SJCRH30 (cell line): ENCODE results near the gene ZMYND8. TPM values are rescaled to one million over a fixed set of nuclear protein-coding genes. Genes with fewer than 3 reads are reported as not detected.
"Not testable (repeated sequence)": the region's sequence is repeated elsewhere in the genome, so short reads cannot be mapped to it uniquely, and the experiment has no call there.

ENCODE experiments used
- DNase-seq, 2 experiments: peaks; one replicate each; pipeline ENCODE4 v3.0.0-alpha.2; 2015 to 2020
- H3K27ac ChIP-seq: fragments of 250-450 bp; sonication (Bioruptor Pico); 2 replicates; pipeline ENCODE4 v1.5.1; 2020; ENCODE audit warnings: mild to moderate bottlenecking, moderate library complexity
- H3K27me3 ChIP-seq: fragments of 250-450 bp; sonication (Bioruptor Pico); 2 replicates; pipeline ENCODE4 v1.5.1; 2020; ENCODE audit warnings: mild to moderate bottlenecking, moderate library complexity
- H3K36me3 ChIP-seq: fragments of 250-450 bp; sonication (Bioruptor Pico); 2 replicates; pipeline ENCODE4 v1.5.1; 2020; ENCODE audit warnings: mild to moderate bottlenecking, moderate library complexity
- H3K4me1 ChIP-seq: fragments of 250-450 bp; sonication (Bioruptor Pico); 2 replicates; pipeline ENCODE4 v1.5.1; 2020; ENCODE audit warnings: mild to moderate bottlenecking, moderate library complexity
- H3K4me3 ChIP-seq: fragments of 250-450 bp; sonication (Bioruptor Pico); 2 replicates; pipeline ENCODE4 v1.5.1; 2020; ENCODE audit warnings: mild to moderate bottlenecking, moderate library complexity
- H3K9me3 ChIP-seq: fragments of 250-450 bp; sonication (Bioruptor Pico); replicated peaks from 2 replicates; pipeline ENCODE4 v1.5.1; 2020; ENCODE audit warnings: mild to moderate bottlenecking, moderate library complexity
- total RNA-seq: library from RNA; depleted of rRNA; stranded (reverse); fragments of >200 nt; shearing (Covaris generic); gene quantifications from 2 replicates; pipeline ENCODE4 v1.2.3, GENCODE V29; 2014; rRNA removed

The ZMYND8 gene
- 45.4 and 45.8 TPM in 2 replicates for total RNA-seq

DNA sequence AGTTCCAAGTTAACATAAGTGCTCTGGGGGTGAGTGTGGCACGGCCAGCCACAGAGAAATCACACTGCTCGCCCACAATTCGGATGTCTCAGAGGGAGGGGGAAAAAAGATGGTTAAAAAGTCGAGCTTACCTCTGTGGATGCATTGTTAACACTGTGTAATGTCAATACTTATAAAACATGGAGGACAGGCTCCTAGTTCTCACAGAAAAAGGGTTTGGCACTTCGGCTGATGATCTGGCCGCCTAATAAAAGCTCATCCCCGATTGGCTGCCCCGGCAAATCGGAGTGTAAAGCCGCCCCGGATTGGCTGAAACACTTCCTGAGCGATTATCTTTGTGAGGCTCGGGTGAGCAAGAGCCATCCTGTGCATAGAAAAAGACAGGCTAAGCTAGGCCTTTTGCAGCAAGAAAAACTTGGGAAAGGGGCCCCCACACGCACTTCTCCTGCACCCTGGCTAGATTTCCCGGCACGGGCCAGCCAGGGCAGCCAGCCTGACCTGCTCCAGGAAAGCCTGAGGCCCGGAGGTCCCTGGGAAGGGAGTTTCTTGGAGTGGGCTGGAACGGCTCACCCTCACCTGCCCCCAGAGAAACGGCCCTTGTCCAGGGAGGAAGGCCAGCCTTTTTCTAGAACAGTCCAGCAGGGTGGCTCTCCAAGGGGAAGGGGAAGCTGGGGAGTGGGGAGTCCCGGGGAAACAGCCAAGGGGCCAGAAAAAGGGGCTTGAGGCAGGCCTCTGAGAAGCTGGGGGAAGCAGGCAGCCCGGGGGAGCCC lies at the start of gene ZMYND8:
Gene ZMYND8, minus strand, starts transcription at position 174 of the 770 bp plus-strand sequence. Its CDS starts 29 bp downstream, at position 145.
- Histone ChIP-seq H3K4me1 (peaks cover 53% of the 10 kb centered on the region), H3K36me3 (peaks cover 17% of the 10 kb centered on the region), H3K9me3 (no peaks in the 10 kb centered on the region), H3K27ac (peak within 1 kb of the TSS; percentile 95), H3K27me3 (no peaks in the 10 kb centered on the region), H3K4me3 (peak within 1 kb of the TSS; percentile 56)
- peak; percentile 93 to 99 for DNase-seq

DNA sequence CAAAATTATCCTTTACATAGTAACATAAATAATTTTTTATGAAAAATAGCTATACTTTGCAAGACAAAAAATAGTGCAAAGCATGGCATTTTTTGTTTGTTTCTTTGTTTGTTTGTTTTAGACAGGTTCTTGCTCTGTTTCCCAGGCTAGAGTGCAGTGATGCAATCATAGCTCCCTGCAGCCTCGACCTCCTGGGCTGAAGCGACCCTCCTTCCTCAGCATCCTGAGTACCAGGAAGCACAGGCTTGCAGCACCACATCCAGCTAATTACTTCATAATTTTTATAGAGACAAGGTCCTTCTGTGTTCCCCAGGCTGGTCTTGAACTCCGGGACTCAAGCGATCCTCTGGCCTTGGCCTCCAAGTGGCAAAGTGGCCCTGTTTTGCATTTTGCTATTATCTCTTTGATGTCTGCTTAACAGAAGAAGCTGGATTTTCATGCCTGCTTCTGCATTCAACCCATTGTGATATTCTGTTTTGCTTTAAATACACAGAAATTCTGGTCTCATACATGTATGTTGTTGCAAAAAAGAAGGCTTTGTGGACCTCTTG lies 49.4 kb upstream of the ZMYND8 start:
- DNase-seq: no peak
- Histone ChIP-seq H3K4me3 (no peak overlapping the region), H3K4me1 (no peaks in the 10 kb centered on the region), H3K9me3 (no peaks in the 10 kb centered on the region), H3K27ac (no peak overlapping the region), H3K27me3 (no peaks in the 10 kb centered on the region), H3K36me3 (no peaks in the 10 kb centered on the region)

DNA sequence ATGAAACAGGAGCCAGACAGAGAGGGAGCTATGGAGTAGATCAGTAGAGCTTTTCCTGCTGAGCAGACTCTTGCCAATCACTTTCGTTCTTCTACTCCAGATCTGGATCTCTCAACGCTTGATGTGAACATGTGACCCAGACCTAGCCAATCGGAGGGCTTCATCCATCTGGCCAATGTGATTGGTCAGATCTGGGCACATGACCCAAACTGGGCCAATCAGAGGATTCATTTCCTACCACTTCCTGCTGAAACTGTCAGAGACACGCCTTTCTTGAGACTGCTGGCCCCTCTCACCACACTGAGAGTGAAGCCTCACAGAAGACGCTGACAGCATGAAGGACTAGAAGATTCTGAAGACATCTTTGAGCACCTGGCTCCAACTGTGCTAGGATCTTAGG lies 44.2 kb upstream of the ZMYND8 start:
- DNase-seq: peak; percentile 36 to 61
- Histone ChIP-seq H3K9me3 (no peaks in the 10 kb centered on the region), H3K27me3 (no peaks in the 10 kb centered on the region), H3K27ac (no peak overlapping the region), H3K4me1 (no peaks in the 10 kb centered on the region), H3K4me3 (no peak overlapping the region), H3K36me3 (no peaks in the 10 kb centered on the region)

DNA sequence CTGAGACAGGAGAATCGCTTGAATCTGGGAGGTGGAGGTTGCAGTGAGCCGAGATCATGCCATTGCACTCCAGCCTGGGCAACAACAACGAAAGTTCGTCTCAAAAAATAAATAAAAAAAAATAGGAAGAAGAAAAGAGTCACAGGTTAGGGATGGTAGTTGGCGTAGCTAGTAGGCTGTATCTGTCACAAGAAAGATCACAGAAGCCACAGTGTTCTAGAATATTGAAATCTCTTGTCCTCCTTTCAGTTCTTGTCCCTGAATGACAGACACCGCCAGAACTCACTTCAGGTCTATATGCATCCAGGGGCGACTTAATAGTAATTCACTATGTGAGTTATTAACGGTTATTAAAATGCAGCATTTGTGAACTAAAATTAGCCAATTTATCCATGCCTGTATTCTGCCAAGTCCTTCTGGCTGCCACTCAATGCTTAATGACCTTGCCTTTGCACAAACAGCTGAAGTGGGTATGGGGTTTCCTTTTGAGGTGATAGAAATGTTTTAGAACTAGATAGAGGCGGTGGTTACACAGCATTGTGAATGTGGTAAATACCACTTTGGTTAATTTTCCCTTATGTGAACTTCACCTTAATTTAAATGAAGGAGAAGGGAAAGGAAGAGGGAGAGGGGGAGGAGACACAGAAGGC lies 41.3 kb upstream of the ZMYND8 start:
- no peak overlapping the region for H3K27ac ChIP-seq
- H3K4me1 ChIP-seq: no peaks in the 10 kb centered on the region
- H3K9me3 ChIP-seq: no peaks in the 10 kb centered on the region
- no peak for DNase-seq
- H3K4me3 ChIP-seq: no peak overlapping the region
- no peaks in the 10 kb centered on the region for H3K27me3 ChIP-seq
- H3K36me3 ChIP-seq: no peaks in the 10 kb centered on the region

DNA sequence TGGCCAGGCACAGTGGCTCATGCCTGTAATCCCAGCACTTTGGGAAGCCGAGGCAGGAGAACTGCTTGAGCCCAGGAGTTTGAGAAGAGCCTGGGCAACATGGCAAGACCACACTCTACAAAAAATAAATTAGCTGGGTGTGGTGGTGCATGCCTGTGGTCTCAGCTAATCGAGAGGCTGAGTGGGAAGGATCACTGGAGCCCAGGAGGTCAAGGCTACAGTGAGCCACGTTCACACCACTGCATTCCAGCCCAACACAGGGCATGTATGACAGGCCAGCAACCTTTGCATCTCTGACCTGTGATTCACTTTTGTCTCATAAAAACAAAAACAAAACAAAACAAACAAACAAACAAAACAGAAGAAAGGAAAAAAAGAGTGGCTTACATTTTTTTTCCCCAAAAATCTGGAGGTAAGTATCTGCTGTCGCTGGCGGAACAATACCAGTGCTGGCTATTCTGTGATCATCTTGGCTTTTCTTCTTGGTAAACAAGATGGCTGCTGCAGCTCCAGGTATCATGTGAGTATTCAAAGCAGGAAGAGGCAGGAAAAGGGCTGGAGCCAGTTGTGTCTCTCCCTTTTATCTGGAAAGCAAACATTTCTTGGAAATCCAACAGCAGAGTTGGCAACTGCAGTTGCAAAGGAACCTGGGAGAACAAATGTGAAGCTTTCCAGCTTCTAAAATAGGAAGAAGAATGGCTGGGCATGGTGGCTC lies 40.4 kb upstream of the ZMYND8 start:
- no peaks in the 10 kb centered on the region for H3K9me3 ChIP-seq
- H3K4me1 ChIP-seq: no peaks in the 10 kb centered on the region; the same call in 1 of the 2 replicates
- H3K27ac ChIP-seq: no peak overlapping the region
- no peak for DNase-seq
- no peak overlapping the region for H3K4me3 ChIP-seq
- no peaks in the 10 kb centered on the region for H3K27me3 ChIP-seq
- H3K36me3 ChIP-seq: no peaks in the 10 kb centered on the region

DNA sequence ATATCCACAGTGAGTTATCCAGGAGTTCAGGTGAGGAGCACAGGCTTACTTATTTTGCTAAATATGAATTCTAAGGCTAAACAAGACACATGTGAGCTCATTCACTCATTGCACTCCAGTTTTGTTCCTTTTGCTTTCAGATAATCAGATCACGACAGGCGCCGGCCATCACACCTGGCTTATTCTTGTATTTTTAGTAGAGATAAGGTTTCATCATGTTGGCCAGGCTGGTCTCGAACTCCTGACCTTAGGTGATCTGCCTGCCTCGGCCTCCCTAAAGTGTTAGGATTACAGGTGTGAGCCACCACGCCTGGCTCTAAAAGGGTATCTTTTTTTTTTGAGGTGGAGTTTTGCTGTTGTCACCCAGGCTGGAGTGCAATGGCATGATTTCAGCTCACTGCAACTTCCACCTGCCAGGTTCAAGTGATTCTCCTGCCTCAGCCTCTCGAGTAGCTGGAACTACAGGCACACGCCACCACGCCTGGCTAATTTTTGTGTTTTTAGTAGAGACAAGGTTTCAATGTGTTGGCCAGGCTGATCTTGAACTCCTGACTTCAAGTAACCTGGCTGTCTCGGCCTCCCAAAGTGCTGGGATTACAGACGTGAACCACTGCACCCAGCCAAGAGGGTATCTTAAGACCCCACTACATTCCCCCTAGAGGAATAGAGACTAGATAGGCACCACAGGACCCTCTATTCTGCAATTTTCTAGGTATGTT lies 37.5 kb upstream of the ZMYND8 start:
- not testable (repeated sequence) for H3K9me3 ChIP-seq, H3K4me1 ChIP-seq, H3K27me3 ChIP-seq, H3K27ac ChIP-seq, H3K4me3 ChIP-seq, H3K36me3 ChIP-seq, DNase-seq

DNA sequence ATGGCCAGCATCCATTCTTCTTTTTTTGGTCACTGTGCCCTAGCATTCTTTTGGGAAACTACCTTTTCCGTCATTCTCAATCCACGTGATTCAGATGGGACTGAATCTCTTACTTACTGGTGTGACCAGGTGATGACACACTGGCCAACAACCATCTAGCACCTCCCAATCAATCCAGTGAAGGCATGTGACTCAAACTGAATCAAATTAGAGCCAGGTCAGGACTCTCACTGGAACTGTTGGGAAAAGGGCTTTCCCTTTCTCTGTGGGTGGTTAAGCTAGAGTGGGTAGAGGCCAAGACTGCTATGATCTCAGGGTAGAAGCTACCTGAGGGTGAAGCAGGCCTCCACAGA lies 36.2 kb upstream of the ZMYND8 start:
- H3K9me3 ChIP-seq: no peaks in the 10 kb centered on the region
- no peak for DNase-seq
- no peak overlapping the region for H3K4me3 ChIP-seq
- no peaks in the 10 kb centered on the region for H3K27me3 ChIP-seq
- no peaks in the 10 kb centered on the region for H3K36me3 ChIP-seq
- no peak overlapping the region for H3K27ac ChIP-seq
- H3K4me1 ChIP-seq: no peaks in the 10 kb centered on the region; the same call in 1 of the 2 replicates

DNA sequence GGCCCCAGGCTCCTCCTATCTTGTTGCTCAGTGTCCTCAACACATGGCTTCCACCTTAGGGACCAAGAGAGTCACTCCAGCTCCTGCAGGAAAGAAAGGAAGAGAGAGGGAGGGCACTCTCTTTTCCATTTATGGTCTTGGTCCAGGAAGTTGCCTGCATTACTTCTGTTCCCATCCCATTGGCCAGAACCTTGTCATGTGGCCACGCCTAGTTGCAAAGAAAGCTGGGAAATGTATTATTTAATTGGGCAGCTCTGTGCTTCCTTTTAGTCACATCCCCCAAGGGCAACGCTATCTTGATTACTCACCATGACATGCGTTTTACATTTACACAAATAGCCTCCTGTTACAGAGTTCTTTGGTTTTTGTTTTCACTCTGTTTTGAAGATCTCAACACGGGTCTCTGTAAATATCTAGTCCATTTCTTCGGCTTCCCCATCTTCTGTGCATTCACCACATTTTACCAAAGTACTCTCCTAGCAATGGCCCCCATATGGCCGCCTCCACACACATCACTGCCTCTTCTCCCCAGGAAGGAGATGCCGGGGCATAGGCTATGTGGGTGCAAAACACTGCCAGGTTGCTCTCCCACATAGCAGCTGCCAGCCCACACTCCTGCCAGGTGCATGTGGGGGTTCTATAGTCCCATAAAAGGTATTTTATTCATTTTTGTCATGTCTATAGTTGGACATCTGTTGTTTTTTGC lies 35.7 kb upstream of the ZMYND8 start:
- Histone ChIP-seq H3K4me1 (no peaks in the 10 kb centered on the region; the same call in 1 of the 2 replicates), H3K27ac (no peak overlapping the region), H3K4me3 (peak overlapping the region; percentile 15), H3K36me3 (no peaks in the 10 kb centered on the region), H3K27me3 (no peaks in the 10 kb centered on the region), H3K9me3 (no peaks in the 10 kb centered on the region)
- peak; percentile 66 to 84 for DNase-seq

DNA sequence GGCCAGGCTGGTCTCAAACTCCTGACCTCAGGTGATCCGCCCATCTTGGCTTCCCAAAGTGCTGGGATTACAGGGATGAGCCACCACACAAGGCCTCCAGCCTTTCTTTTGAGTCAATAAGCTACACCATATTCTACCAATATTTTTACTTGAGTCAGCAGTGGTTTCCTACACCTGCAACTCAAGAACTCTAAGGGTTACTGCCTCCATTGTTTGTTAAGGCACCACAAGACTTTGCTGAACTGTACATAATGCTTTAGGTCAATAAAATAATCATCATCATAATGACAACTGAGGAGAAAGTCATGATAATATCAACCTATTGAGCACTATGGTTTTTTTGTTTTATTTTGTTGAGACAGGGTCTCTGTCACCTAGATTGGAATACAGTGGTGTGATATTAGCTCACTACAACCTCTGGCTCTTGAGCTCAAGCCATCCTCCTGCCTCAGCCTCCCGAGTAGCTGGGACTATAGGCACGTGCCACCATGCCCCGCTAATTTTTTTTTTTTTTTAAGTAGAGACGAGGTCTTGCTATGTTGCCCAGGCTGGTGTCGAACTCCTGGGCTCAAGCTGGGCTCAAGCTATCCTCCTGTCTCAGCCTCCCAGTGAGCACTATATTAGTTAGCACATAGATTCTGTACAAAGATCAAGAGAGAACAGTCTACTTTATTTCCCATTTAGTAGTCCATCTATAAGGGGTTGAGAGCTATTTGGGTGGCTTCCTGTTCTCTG lies 34.9 kb upstream of the ZMYND8 start:
- Histone ChIP-seq H3K9me3 (no peaks in the 10 kb centered on the region), H3K4me1 (no peaks in the 10 kb centered on the region; the same call in 1 of the 2 replicates), H3K36me3 (no peaks in the 10 kb centered on the region), H3K4me3 (no peak overlapping the region), H3K27ac (no peak overlapping the region), H3K27me3 (no peaks in the 10 kb centered on the region)
- no peak for DNase-seq

DNA sequence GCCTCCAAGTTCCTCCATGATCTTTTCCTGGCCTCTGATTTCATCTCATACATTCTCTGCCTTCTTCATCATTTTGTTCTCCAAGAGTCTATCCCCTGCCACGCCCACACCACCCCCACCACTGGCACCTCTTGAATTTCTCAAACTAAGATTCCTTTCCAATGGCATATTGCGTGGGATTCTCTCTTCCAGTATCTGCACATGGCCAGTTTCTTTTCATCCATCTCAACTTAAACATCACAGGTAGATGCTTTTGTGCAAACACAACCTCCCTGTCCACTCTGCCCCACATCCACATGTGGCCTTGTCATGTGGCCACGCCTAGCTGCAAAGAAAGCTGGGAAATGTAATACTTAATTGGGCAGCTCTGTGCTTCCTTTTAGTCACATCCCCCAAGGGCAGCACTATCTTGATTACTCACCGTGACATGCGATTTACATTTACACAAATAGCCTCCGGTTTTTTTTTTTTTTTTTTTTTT lies 33.4 kb upstream of the ZMYND8 start:
- no peak overlapping the region for H3K4me3 ChIP-seq
- H3K27me3 ChIP-seq: no peaks in the 10 kb centered on the region
- H3K4me1 ChIP-seq: no peaks in the 10 kb centered on the region; the same call in 1 of the 2 replicates
- H3K36me3 ChIP-seq: no peaks in the 10 kb centered on the region
- no peaks in the 10 kb centered on the region for H3K9me3 ChIP-seq
- peak; percentile 34 to 55 for DNase-seq
- H3K27ac ChIP-seq: no peak overlapping the region

DNA sequence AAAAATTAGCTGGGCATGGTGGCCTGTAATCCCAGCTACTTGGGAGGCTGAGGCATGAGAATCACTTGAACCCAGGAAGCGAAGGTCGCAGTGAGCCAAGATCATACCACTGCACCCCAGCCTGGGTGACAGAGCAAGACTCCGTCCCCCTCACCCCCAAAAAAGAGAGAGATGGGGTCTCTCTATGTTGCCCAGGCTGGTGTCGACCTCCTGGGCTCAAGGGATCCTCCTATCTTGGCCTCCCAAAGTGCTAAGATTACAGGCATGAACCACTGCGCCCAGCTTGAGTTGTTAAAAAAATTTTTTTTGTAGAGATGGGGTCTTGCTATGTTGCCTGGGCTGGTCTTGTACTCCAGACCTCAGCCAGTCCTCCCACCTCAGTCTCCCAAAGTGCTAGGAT lies 29.5 kb upstream of the ZMYND8 start:
- not testable (repeated sequence) for DNase-seq, H3K9me3 ChIP-seq, H3K4me3 ChIP-seq, H3K27ac ChIP-seq, H3K36me3 ChIP-seq, H3K27me3 ChIP-seq
- peaks cover 16% of the 10 kb centered on the region for H3K4me1 ChIP-seq

DNA sequence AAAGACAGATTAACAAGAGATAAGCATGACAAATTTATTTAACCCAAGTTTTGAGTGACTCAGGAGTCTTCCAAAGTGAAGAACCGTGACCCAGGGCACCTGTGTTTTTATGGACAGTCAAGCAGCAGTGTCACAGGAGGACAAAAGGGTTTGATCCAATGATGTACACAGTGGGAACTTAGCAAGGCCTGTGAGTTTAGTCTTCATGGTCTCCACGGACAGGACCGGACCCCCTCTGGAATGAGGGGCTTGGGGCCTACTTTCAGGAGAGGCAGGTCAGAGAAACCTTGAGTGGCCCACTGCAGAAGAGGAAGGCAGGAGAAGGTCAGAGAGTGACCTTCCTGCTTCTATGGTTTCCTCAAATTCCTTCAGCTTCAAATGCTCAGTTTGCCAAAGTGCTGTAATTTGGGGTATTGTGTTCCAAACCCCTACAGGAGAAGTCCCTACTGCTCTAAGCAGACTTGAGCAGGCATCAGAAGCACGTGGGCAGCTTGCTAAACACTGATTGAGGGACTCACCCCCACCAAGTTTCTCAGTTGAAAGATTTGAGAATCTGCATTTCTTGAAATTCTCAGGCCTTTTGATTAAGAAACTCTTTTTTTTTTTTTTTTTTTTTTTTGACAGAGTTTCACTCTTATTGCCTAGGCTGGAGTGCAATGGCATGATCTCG lies 26.4 kb upstream of the ZMYND8 start:
- peak; percentile 50 to 66 for DNase-seq
- Histone ChIP-seq H3K4me1 (peaks cover 16% of the 10 kb centered on the region), H3K4me3 (no peak overlapping the region), H3K36me3 (no peaks in the 10 kb centered on the region), H3K9me3 (no peaks in the 10 kb centered on the region), H3K27me3 (no peaks in the 10 kb centered on the region), H3K27ac (peak overlapping the region; percentile 34)

DNA sequence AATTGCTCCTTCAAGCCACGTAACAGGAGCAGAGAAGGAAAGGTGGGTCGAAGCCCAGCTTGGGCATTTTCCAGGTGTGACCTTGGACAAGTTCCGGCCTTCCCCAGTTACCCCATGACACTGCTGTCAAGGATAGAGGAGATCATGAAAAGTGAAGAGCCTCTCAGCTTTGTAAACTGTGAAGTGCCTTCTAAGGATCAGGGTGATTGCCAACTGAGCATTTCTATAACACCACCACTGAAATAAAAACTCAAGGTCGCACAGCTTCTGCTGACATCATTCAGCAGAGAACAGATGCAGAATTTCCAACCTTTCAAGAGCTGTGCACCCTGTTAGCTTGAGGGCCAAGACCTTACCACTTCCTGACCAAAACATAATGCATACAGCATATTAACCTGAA lies 24.0 kb upstream of the ZMYND8 start:
- Histone ChIP-seq H3K36me3 (no peaks in the 10 kb centered on the region), H3K27me3 (no peaks in the 10 kb centered on the region), H3K4me3 (no peak overlapping the region), H3K4me1 (peaks cover 16% of the 10 kb centered on the region), H3K9me3 (no peaks in the 10 kb centered on the region), H3K27ac (no peak overlapping the region)
- DNase-seq: peak in 1 of 2 experiments; percentile 39
